ES-I3 (cell line): Measurements from ENCODE around the gene LIMK2.
A peak's percentile ranks its signal among the peaks of the same experiment; 100 is the strongest.
"Not testable (repeated sequence)": the region's sequence is repeated elsewhere in the genome, so short reads cannot be mapped to it uniquely, and the experiment has no call there.

Experiments used
- H3K36me3 ChIP-seq: 2 replicates; pipeline ENCODE4 v1.6.1; 2013; ENCODE audit warnings: mild to moderate bottlenecking, low read length, control low read depth, moderate library complexity; ENCODE audit not compliant: insufficient read depth
- H3K4me1 ChIP-seq: 2 replicates; pipeline ENCODE4 v1.6.1; 2013; ENCODE audit warnings: mild to moderate bottlenecking, control low read depth, low read length; ENCODE audit not compliant: insufficient read depth
- H3K9ac ChIP-seq: 2 replicates; pipeline ENCODE4 v1.6.1; 2013; ENCODE audit warnings: low read depth, mild to moderate bottlenecking, low read length, moderate library complexity
- H3K9me3 ChIP-seq: 2 replicates; pipeline ENCODE4 v1.6.1; 2013; ENCODE audit warnings: mild to moderate bottlenecking, low read length, moderate library complexity; ENCODE audit not compliant: control insufficient read depth, insufficient read depth

LIMK2 gene

GRCh38 chr22:31244046-31244942 lies 32.2 kb downstream of the LIMK2 start:
- Histone ChIP-seq H3K4me1 (peaks cover 33% of the 10 kb centered on the region), H3K36me3 (no peaks in the 10 kb centered on the region), H3K9me3 (no peaks in the 10 kb centered on the region), H3K9ac (peak overlapping the region; percentile 15; the same call in 1 of the 2 replicates)

- H3K9me3 ChIP-seq: no peaks in the 10 kb centered on the region
- no peaks in the 10 kb centered on the region for H3K36me3 ChIP-seq
- H3K4me1 ChIP-seq: peaks cover 38% of the 10 kb centered on the region
- H3K9ac ChIP-seq: no peak overlapping the region
These were observed 32.9 kb downstream of the LIMK2 start for GRCh38 chr22:31244943-31245451.

GRCh38 chr22:31245998-31246397 lies 33.9 kb downstream of the LIMK2 start:
- not testable (repeated sequence) for H3K9me3 ChIP-seq, H3K9ac ChIP-seq, H3K36me3 ChIP-seq
- H3K4me1 ChIP-seq: peaks cover 47% of the 10 kb centered on the region

GRCh38 chr22:31246687-31247086 lies 34.6 kb downstream of the LIMK2 start:
- no peak overlapping the region for H3K9ac ChIP-seq
- H3K4me1 ChIP-seq: peaks cover 40% of the 10 kb centered on the region
- no peaks in the 10 kb centered on the region for H3K36me3 ChIP-seq
- no peaks in the 10 kb centered on the region for H3K9me3 ChIP-seq

- peaks cover 40% of the 10 kb centered on the region for H3K4me1 ChIP-seq
- H3K9ac ChIP-seq: no peak overlapping the region
These were observed 35.6 kb downstream of the LIMK2 start for GRCh38 chr22:31247726-31248125.

GRCh38 chr22:31248138-31248745 lies 36.1 kb downstream of the LIMK2 start:
- Histone ChIP-seq H3K4me1 (peaks cover 39% of the 10 kb centered on the region), H3K36me3 (no peaks in the 10 kb centered on the region), H3K9ac (peak overlapping the region; percentile 41; the same call in 1 of the 2 replicates), H3K9me3 (no peaks in the 10 kb centered on the region)

More at GRCh38 chr22:31247726-31248125, 35.6 kb downstream of the LIMK2 start:
- H3K9me3 ChIP-seq: no peaks in the 10 kb centered on the region
- H3K36me3 ChIP-seq: no peaks in the 10 kb centered on the region

- Histone ChIP-seq H3K4me1 (peaks cover 39% of the 10 kb centered on the region), H3K9ac (peak overlapping the region; percentile 41; the same call in 1 of the 2 replicates), H3K36me3 (no peaks in the 10 kb centered on the region)
These were observed 37.2 kb downstream of the LIMK2 start for GRCh38 chr22:31248965-31249958.

GRCh38 chr22:31250740-31251600 lies 38.9 kb downstream of the LIMK2 start:
- no peaks in the 10 kb centered on the region for H3K36me3 ChIP-seq
- H3K9me3 ChIP-seq: no peaks in the 10 kb centered on the region
- H3K4me1 ChIP-seq: peaks cover 36% of the 10 kb centered on the region
- no peak overlapping the region for H3K9ac ChIP-seq

More at GRCh38 chr22:31248965-31249958, 37.2 kb downstream of the LIMK2 start:
- no peaks in the 10 kb centered on the region for H3K9me3 ChIP-seq

GRCh38 chr22:31253949-31254348 lies 41.9 kb downstream of the LIMK2 start:
- H3K9me3 ChIP-seq: no peaks in the 10 kb centered on the region
- H3K4me1 ChIP-seq: peaks cover 36% of the 10 kb centered on the region
- H3K9ac ChIP-seq: no peak overlapping the region
- no peaks in the 10 kb centered on the region; the same call in 1 of the 2 replicates for H3K36me3 ChIP-seq

GRCh38 chr22:31259798-31260473 lies 47.8 kb downstream of the LIMK2 start:
- Histone ChIP-seq H3K9me3 (no peaks in the 10 kb centered on the region), H3K4me1 (no peaks in the 10 kb centered on the region), H3K9ac (no peak overlapping the region), H3K36me3 (no peaks in the 10 kb centered on the region; the same call in 1 of the 2 replicates)

GRCh38 chr22:31260474-31260856 lies 48.4 kb downstream of the LIMK2 start:
- H3K9ac ChIP-seq: no peak overlapping the region
- H3K4me1 ChIP-seq: no peaks in the 10 kb centered on the region
- no peaks in the 10 kb centered on the region; the same call in 1 of the 2 replicates for H3K36me3 ChIP-seq
- H3K9me3 ChIP-seq: no peaks in the 10 kb centered on the region

GRCh38 chr22:31262312-31263133 lies 50.4 kb downstream of the LIMK2 start:
- H3K9me3 ChIP-seq: no peaks in the 10 kb centered on the region
- H3K36me3 ChIP-seq: no peaks in the 10 kb centered on the region; the same call in 1 of the 2 replicates
- no peak overlapping the region for H3K9ac ChIP-seq
- H3K4me1 ChIP-seq: no peaks in the 10 kb centered on the region
